ENCODE measurements around the gene ZNF236. TPM values are rescaled to one million over a fixed set of nuclear protein-coding genes. Genes with fewer than 3 reads are reported as not detected.

Gene ZNF236
- total and polyA plus RNA-seq, 8 donors, result 1.8 to 31.7 (median 6.6) TPM

- peak overlapping the region; percentile 68 to 89 (median 87) for H3K4me3 ChIP-seq
- H3K36me3 ChIP-seq, result no peaks in the 10 kb centered on the region
- H3K27me3 ChIP-seq, result no peaks in the 10 kb centered on the region
- peaks cover 25 to 61% (median 45%) of the 10 kb centered on the region in 4 donors for H3K4me1 ChIP-seq
- no peak for DNase-seq
- no peaks in the 10 kb centered on the region for H3K9me3 ChIP-seq
- peak overlapping the region; percentile 83 to 100 (median 96) for H3K27ac ChIP-seq
- 4 to 31% (median 7%) methylated on average over 5 to 26 of the region's 26 CpGs for WGBS, 5 donors
- TF ChIP-seq POLR2AphosphoS5 (IDR thresholded peaks at IDR 0.05) (no peak), CTCF (IDR thresholded peaks at IDR 0.05) (no peak), POLR2A (IDR thresholded peaks at IDR 0.05) (no peak), EP300 (IDR thresholded peaks at IDR 0.05) (no peak)
- intact Hi-C loops (cut with DNase I; ENCODE audit: low total_unique reads), result no loop called here
Observed at GRCh38 chr18:76823161-76823538, 793 bp downstream of the ZNF236 start.

- H3K27me3 ChIP-seq, result no peaks in the 10 kb centered on the region
- H3K4me3 ChIP-seq, result peak overlapping the region; percentile 68 to 89 (median 87)
- peaks cover 22 to 63% (median 45%) of the 10 kb centered on the region in 4 donors for H3K4me1 ChIP-seq
- 16 to 45% (median 26%) methylated on average over 28 of the region's 28 CpGs for WGBS, 5 donors
- no peaks in the 10 kb centered on the region for H3K36me3 ChIP-seq
- no peak for TF ChIP-seq CTCF (IDR thresholded peaks at IDR 0.05)
- TF ChIP-seq EP300 (IDR thresholded peaks at IDR 0.05), result no peak
- TF ChIP-seq POLR2AphosphoS5 (IDR thresholded peaks at IDR 0.05), result no peak
- no peak for TF ChIP-seq POLR2A (IDR thresholded peaks at IDR 0.05)
- peak in 1 of 2 donors; percentile 78 for DNase-seq
- no peaks in the 10 kb centered on the region for H3K9me3 ChIP-seq
- H3K27ac ChIP-seq, result peak overlapping the region; percentile 55 to 100 (median 83)
- intact Hi-C loops (cut with DNase I; ENCODE audit: low total_unique reads), result no loop called here
Observed at GRCh38 chr18:76823587-76824011, 1.2 kb downstream of the ZNF236 start.

- Histone ChIP-seq H3K4me3 (peak overlapping the region in 2 of 4 donors; percentile 68 to 87), H3K4me1 (peaks cover 21 to 67% (median 45%) of the 10 kb centered on the region in 4 donors), H3K36me3 (no peaks in the 10 kb centered on the region), H3K27ac (peak overlapping the region; percentile 55 to 100 (median 83)), H3K27me3 (no peaks in the 10 kb centered on the region), H3K9me3 (no peaks in the 10 kb centered on the region)
- 56 to 77% (median 62%) methylated on average over 12 of the region's 12 CpGs for WGBS, 5 donors
- intact Hi-C loops (cut with DNase I; ENCODE audit: low total_unique reads), result no loop called here
- peak in 1 of 2 donors; percentile 48 for DNase-seq
- TF ChIP-seq EP300 (IDR thresholded peaks at IDR 0.05), result no peak
Observed at GRCh38 chr18:76824145-76824676, 1.9 kb downstream of the ZNF236 start.

- H3K4me1 ChIP-seq, result peaks cover 21 to 65% (median 41%) of the 10 kb centered on the region in 4 donors
- no peaks in the 10 kb centered on the region for H3K9me3 ChIP-seq
- H3K27ac ChIP-seq, result peak overlapping the region in 4 of 5 donors; percentile 83 to 100 (median 90)
- no peak overlapping the region for H3K4me3 ChIP-seq
- TF ChIP-seq POLR2AphosphoS5 (IDR thresholded peaks at IDR 0.05) (no peak), CTCF (IDR thresholded peaks at IDR 0.05) (no peak), POLR2A (IDR thresholded peaks at IDR 0.05) (no peak), EP300 (IDR thresholded peaks at IDR 0.05) (no peak)
- DNase-seq, result no peak
- no peaks in the 10 kb centered on the region for H3K27me3 ChIP-seq
- 51 to 61% (median 52%) methylated on average over 5 of the region's 5 CpGs for WGBS, 5 donors
- intact Hi-C loops (cut with DNase I; ENCODE audit: low total_unique reads), result no loop called here
- H3K36me3 ChIP-seq, result no peaks in the 10 kb centered on the region
Observed at GRCh38 chr18:76824754-76825153, 2.4 kb downstream of the ZNF236 start.

All from stomach (tissue), 9 donors.